Endothelial cell of umbilical vein (primary cell): ENCODE results near the gene FIGLA. TPM values are rescaled to one million over a fixed set of nuclear protein-coding genes. Genes with fewer than 3 reads are reported as not detected.

Experiments used
- BruUV-seq: library from RNA; stranded (reverse); fragments of 400-500 nt; replicated peaks from 2 replicates; lab custom pipeline; 2021; lab: Mats Ljungman, UMichigan
- CTCF ChIA-PET: fragments of 300-600, 350-600 bp; sonication (Branson Sonifier 250); formaldehyde crosslinking; loops from one replicate; lab custom pipeline; 2021; ENCODE audit warnings: antibody characterized with exemption, inconsistent platforms; lab: Charles Lee
- POLR2A ChIA-PET: fragments of 300-600, 350-600 bp; sonication (Branson Sonifier 250); formaldehyde crosslinking; loops from one replicate; lab custom pipeline; 2021; ENCODE audit warnings: antibody characterized with exemption, inconsistent platforms; lab: Charles Lee
- DNase-seq: peaks from one replicate; pipeline ENCODE4 v3.0.0-alpha.2; 2011; ENCODE audit warnings: low read depth, low spot score
- FAIRE-seq: peaks from 2 replicates; lab custom pipeline; 2011; peaks lifted over from hg19 to GRCh38; lab: Jason Lieb, UNC
- H2AFZ ChIP-seq: 2 replicates; pipeline ENCODE4 v1.6.0; 2012; ENCODE audit warnings: low read depth, low read length, control low read depth, inconsistent platforms
- H3K27ac ChIP-seq: 2 replicates; pipeline ENCODE4 v1.5.1; 2011; ENCODE audit warnings: low read depth, mild to moderate bottlenecking, control low read depth, low read length, moderate library complexity; ENCODE audit not compliant: insufficient read depth
- H3K27me3 ChIP-seq, 2 experiments: 2 replicates each; pipeline versions ENCODE4 v1.6.0 to v1.6.1; 2011; ENCODE audit warnings: low read length in 2 of 2, mixed read lengths in 1 of 2; ENCODE audit not compliant: control insufficient read depth in 2 of 2, insufficient read depth in 2 of 2
- H3K36me3 ChIP-seq, 2 experiments: 2 replicates in 1 of 2; 3 replicates in 1 of 2; pipeline ENCODE4 v1.5.1; 2011; ENCODE audit warnings: low read length in 2 of 2, mild to moderate bottlenecking in 1 of 2, moderate library complexity in 1 of 2; ENCODE audit not compliant: control insufficient read depth in 2 of 2, insufficient read depth in 2 of 2; ENCODE audit errors: extremely low read depth in 1 of 2
- H3K4me1 ChIP-seq: 3 replicates; pipeline ENCODE4 v1.5.1; 2011; ENCODE audit warnings: mild to moderate bottlenecking, low read length; ENCODE audit not compliant: control insufficient read depth, insufficient read depth; ENCODE audit errors: extremely low read depth
- H3K4me2 ChIP-seq: 2 replicates; pipeline ENCODE4 v1.6.1; 2011; ENCODE audit warnings: low read length, control low read depth, mixed read lengths; ENCODE audit not compliant: insufficient read depth
- H3K4me3 ChIP-seq, 3 experiments: fragments of 200-600 bp in 1 of 3; sonication (generic), shearing (Covaris generic) in 1 of 3; replicated peaks in 1 of 3; 2 replicates each; pipeline ENCODE4 v1.5.1; 2011 to 2016; ENCODE audit warnings: control low read depth in 3 of 3, low read length in 3 of 3, mild to moderate bottlenecking in 2 of 3, inconsistent platforms in 1 of 3, low read depth in 1 of 3, moderate library complexity in 1 of 3; ENCODE audit not compliant: insufficient read depth in 1 of 3
- H3K79me2 ChIP-seq: 2 replicates; pipeline ENCODE4 v1.6.0; 2012; ENCODE audit warnings: low read length, inconsistent platforms; ENCODE audit not compliant: control insufficient read depth, insufficient read depth
- H3K9ac ChIP-seq: replicated peaks from 2 replicates; pipeline ENCODE3; 2011; ENCODE audit warnings: low read length, control low read depth; ENCODE audit not compliant: insufficient read depth; ENCODE audit errors: extremely low read depth
- H3K9me1 ChIP-seq: replicated peaks from 3 replicates; pipeline ENCODE4 v1.6.0; 2011; ENCODE audit warnings: mild to moderate bottlenecking, low read length; ENCODE audit not compliant: control insufficient read depth, insufficient read depth; ENCODE audit errors: extremely low read depth
- H3K9me3 ChIP-seq: replicated peaks from 2 replicates; pipeline ENCODE4 v1.5.1; 2012; ENCODE audit warnings: low read length, inconsistent platforms; ENCODE audit not compliant: control insufficient read depth, insufficient read depth
- H4K20me1 ChIP-seq: replicated peaks from 2 replicates; pipeline ENCODE3; 2011; ENCODE audit warnings: mild to moderate bottlenecking, low read length; ENCODE audit not compliant: control insufficient read depth, insufficient read depth; ENCODE audit errors: extremely low read depth
- EZH2 ChIP-seq: IDR thresholded peaks from 2 replicates; pipeline ENCODE4 v1.6.1; 2012; ENCODE audit warnings: borderline replicate concordance, low read depth, mild to moderate bottlenecking, moderate library complexity, low read length, inconsistent platforms; ENCODE audit not compliant: severe bottlenecking
- FOS ChIP-seq: IDR thresholded peaks from 2 replicates; pipeline ENCODE4 v1.6.1; 2011; ENCODE audit warnings: mild to moderate bottlenecking, low read length, moderate library complexity, borderline replicate concordance; ENCODE audit not compliant: insufficient read depth
- JUN ChIP-seq: IDR thresholded peaks from 2 replicates; pipeline ENCODE4 v1.6.1; 2011; ENCODE audit warnings: borderline replicate concordance, low read depth; ENCODE audit not compliant: insufficient read length, insufficient read depth
- POLR2AphosphoS5 ChIP-seq: IDR thresholded peaks from 2 replicates; pipeline ENCODE4 v1.6.1; 2012; ENCODE audit warnings: low read depth, mild to moderate bottlenecking, control low read depth, low read length, moderate library complexity; ENCODE audit not compliant: insufficient read depth
- dilution Hi-C: fragments of 300-500 bp; cut with MboI; formaldehyde crosslinking; loops from one replicate; pipeline ENCODE4 v1.15.0; 2019; ENCODE audit warnings: low sequenced_read_pairs; ENCODE audit not compliant: extremely low pct_ligation_motif_present
- intact Hi-C: fragments of 100-400 bp; cut with micrococcal nuclease; formaldehyde crosslinking; loops from one replicate; pipeline ENCODE4 v1.10.0; 2022
- polyA plus RNA-seq, 4 experiments: library from polyadenylated mRNA; depleted of rRNA in 3 of 4; stranded (reverse) in 3 of 4; unstranded in 1 of 4; fragments of >200 nt; gene quantifications; 2 replicates each; pipeline versions ENCODE4 v1.2.1 to v1.2.3, GENCODE V29; 2011 to 2012; ENCODE audit warnings: missing spikeins in 1 of 4
- total RNA-seq: library from RNA; stranded (reverse); gene quantifications from 2 replicates; pipeline ENCODE4 v1.2.3, GENCODE V29; 2021
- TF ChIP-seq, protein P1 (sequence below): IDR thresholded peaks from 2 replicates; pipeline ENCODE4 v1.6.1; 2011; ENCODE audit not compliant: insufficient read depth, insufficient read length

FIGLA gene
- total and polyA plus RNA-seq, 2 donors (not counting 3 experiments of a cell fraction or from before 2014, with no cell fraction given) = not detected

DNA sequence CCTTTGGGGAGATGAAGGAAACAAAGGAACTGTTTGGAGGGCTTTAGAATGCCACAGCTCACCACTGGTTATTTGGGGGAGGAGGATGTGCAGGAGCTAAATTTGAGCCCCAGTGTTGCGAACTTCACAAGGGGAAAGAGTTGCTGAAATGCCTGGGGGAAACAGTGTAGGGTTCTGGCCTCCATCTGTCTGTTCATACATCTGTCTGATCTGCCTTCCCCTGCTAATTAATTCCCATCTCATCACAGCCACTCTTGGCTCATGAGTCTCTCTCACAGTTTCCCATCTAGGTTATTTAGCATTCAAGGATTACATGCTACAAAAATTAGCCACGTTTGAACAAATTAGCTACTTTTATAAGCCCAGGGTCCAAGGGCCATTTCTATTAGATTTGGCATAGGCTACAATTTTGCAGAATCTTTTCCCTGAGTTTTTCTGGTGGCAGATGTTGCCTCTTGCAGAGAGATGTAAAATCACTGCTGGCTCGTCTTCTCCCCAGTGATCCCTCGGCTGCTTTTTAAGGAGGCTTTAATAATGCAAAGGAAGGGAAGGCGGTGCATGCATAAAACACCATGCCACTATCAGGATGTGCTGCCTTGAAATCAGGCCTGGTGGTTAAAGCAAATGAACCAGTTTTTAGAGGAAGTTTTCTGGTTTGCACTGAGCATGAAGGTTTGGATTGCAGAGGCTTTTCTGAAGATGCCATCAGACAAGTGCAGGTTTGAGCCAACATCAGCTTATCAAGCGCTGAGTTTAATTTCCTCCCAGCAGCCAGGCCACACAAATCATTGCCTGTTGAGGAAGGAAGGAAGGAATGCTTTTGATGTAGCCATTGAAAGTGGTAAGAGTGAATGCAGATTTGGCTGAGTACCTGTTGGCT is 57.4 kb downstream of the FIGLA start:
- CTCF ChIA-PET = no interaction called here
- no peaks in the 10 kb centered on the region for H3K79me2 ChIP-seq

DNA sequence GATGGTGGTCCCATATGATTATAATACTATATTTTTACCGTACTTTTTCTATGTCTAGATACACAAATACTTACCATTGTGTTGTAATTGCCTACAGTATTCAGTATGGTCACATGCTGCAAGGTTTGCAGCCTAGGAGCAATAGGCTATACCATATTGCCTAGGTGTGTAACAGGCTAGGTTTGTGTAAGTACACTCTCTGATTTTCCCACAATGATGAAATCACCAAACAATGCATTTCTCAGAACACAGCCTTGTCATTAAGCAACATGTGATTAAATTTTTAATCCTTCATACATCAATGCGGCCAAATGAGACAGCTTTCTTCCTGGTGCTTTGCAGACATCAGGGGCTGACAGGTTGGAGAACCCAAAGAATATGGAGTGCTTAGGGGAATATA is 59.7 kb downstream of the FIGLA start:
- Histone ChIP-seq H3K9me1 (no peaks in the 10 kb centered on the region), H3K9ac (no peak overlapping the region), H2AFZ (no peak overlapping the region), H3K79me2 (no peaks in the 10 kb centered on the region), H3K4me1 (no peaks in the 10 kb centered on the region), H3K9me3 (no peaks in the 10 kb centered on the region), H3K36me3 (no peaks in the 10 kb centered on the region), H3K27ac (no peak overlapping the region), H3K4me3 (no peak overlapping the region), H4K20me1 (no peaks in the 10 kb centered on the region), H3K27me3 (peaks cover 12 to 13% of the 10 kb centered on the region in 2 experiments), H3K4me2 (no peak overlapping the region)
- BruUV-seq = no TSS peak
- DNase-seq = no peak
- dilution Hi-C loops (no loop called here), intact Hi-C loops (no loop called here)
- FAIRE-seq = no peak
- ChIA-PET POLR2A (no interaction called here), CTCF (no interaction called here)
- TF ChIP-seq JUN = no peak
- no peak for TF ChIP-seq FOS

More for the DNA sequence above, 57.4 kb downstream of the FIGLA start:
- H3K9me3 ChIP-seq = no peaks in the 10 kb centered on the region
- H3K4me3 ChIP-seq = no peak overlapping the region
- H3K27ac ChIP-seq = no peak overlapping the region
- FAIRE-seq (no peak), DNase-seq (no peak)
- H3K9ac ChIP-seq = no peak overlapping the region
- POLR2A ChIA-PET = no interaction called here
- no peaks in the 10 kb centered on the region for H3K4me1 ChIP-seq
- intact Hi-C loops (no loop called here), dilution Hi-C loops (no loop called here)
- H4K20me1 ChIP-seq = no peaks in the 10 kb centered on the region
- H3K9me1 ChIP-seq = no peaks in the 10 kb centered on the region
- TF ChIP-seq, protein P1, sequence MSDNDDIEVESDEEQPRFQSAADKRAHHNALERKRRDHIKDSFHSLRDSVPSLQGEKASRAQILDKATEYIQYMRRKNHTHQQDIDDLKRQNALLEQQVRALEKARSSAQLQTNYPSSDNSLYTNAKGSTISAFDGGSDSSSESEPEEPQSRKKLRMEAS = no peak
- TF ChIP-seq EZH2 = no peak
- no peak for TF ChIP-seq JUN
- no peak for TF ChIP-seq POLR2AphosphoS5
- TF ChIP-seq FOS = no peak
- no peak overlapping the region for H2AFZ ChIP-seq
- BruUV-seq = no TSS peak
- peaks cover 12 to 13% of the 10 kb centered on the region in 2 experiments for H3K27me3 ChIP-seq
- H3K4me2 ChIP-seq = no peak overlapping the region
- no peaks in the 10 kb centered on the region for H3K36me3 ChIP-seq
